Activated CD8-positive, alpha-beta memory T cell treated with anti-CD3 and anti-CD28 coated beads for 36 hours (primary cell): ENCODE measurements around the gene ZMYND8. TPM values are rescaled to one million over a fixed set of nuclear protein-coding genes. Genes with fewer than 3 reads are reported as not detected.
"Not testable (repeated sequence)": the region's sequence is repeated elsewhere in the genome, so short reads cannot be mapped to it uniquely, and the experiment has no call there.

Experiments
- CTCF ChIA-PET: fragments of 350-600 bp; sonication (Branson Sonifier 250); formaldehyde crosslinking; loops from one replicate; lab custom pipeline; 2021; ENCODE audit warnings: antibody characterized with exemption; lab: Charles Lee
- POLR2A ChIA-PET: fragments of 350-600 bp; sonication (Branson Sonifier 250); formaldehyde crosslinking; loops from one replicate; lab custom pipeline; 2021; ENCODE audit warnings: antibody characterized with exemption; lab: Charles Lee
- total RNA-seq, 2 experiments: library from RNA; stranded (reverse); gene quantifications; one replicate each; pipeline ENCODE4 v1.2.3, GENCODE V29; 2021

Gene ZMYND8
- total RNA-seq, 2 experiments from 2014 or later: 28.7 to 29.1 TPM

GRCh38 chr20:47269309-47270165, 87.0 kb downstream of the ZMYND8 start:
- CTCF ChIA-PET: interaction anchor here (1.0 to 8.5 kb wide), 2 partner anchors 113 to 351 kb away, joined by 6 to 213 read pairs; no protein-coding TSS in a partner anchor
- POLR2A ChIA-PET: interaction anchor here (0.7 to 1.5 kb wide), 2 partner anchors 114 to 390 kb away, joined by 3 to 11 read pairs; no protein-coding TSS in a partner anchor

DNA sequence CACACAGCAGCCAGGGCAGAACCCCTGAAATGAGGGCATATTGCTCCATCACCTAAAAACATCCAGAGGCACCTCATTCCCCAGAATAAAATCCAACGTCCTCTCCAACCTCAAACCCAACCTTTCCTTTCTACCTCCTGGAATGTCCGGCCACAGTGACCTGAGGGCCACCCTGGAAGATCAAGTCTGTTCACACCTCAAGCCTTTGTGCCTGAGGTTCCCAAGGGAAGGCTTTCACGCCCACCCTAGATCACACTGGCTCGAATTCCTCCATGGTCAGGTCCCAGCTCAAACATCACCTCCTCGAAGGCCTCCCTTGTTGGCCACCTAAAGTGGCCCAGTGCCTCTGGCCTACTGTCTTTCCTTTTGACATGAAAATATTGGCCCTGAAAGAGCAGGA, 88.9 kb downstream of the ZMYND8 start:
- ChIA-PET CTCF (interaction anchor here (1.1 kb wide), 1 partner anchor 116 kb away, joined by 3 read pairs; no protein-coding TSS in a partner anchor), POLR2A (no interaction called here)

DNA sequence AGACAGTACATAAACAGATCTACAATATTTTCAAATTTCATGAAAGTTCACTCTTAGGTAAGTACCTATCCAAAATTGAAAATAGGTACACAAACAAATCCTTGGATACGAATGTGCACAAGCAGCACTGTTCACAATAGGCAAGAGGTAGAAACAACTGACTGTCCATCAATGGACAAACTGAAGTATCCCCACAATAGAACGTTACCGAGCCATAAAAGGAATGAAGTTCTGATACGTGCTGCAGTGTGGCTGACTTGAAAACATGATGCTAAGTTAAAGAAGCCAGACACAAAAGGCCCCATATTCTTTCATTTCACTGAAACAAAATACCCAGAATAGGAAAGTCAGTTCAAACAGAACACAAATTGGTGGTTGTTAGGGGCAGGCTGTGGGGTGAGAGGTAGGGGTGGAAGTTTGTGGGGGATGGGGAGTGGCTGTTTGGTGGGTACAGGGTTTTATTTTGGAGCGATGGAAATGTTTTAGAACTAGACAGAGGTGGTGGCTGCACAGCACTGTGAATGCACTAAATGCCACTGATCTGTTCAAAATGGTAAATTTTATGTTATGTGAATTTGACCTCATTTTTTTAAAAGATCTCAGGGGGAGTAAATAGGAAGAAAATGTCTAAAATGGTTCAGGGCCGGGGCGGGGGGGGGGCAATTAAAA, 89.5 kb downstream of the ZMYND8 start:
- POLR2A ChIA-PET: no interaction called here
- CTCF ChIA-PET: interaction anchor here (0.7 to 1.1 kb wide), 2 partner anchors 44 to 117 kb away, joined by 3 read pairs; no protein-coding TSS in a partner anchor

DNA sequence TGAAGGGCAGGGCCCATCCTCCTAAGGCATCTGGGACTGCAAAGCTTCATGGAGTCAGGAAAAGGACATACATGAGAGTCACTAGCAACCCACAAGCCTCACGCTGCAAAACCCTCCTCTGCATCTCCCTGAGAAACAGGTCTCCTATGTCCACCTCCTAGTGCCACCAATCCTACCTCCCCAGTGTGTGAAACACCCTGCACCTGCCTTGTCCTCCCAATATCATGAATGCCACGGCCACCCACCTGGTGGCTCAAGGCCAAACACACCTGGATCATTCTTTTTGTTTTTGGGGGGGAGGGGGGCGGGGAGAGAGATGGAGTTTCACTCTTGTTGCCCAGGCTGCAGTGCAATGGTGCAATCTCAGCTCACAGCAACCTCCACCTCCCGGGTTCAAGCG, 90.5 kb downstream of the ZMYND8 start:
- CTCF ChIA-PET: interaction anchor here (0.7 kb wide), 1 partner anchor 43 kb away, joined by 3 read pairs; no protein-coding TSS in a partner anchor
- POLR2A ChIA-PET: no interaction called here

- POLR2A ChIA-PET: no interaction called here
- CTCF ChIA-PET: no interaction called here
Measured at GRCh38 chr20:47265214-47265613, 91.3 kb downstream of the ZMYND8 start.

DNA sequence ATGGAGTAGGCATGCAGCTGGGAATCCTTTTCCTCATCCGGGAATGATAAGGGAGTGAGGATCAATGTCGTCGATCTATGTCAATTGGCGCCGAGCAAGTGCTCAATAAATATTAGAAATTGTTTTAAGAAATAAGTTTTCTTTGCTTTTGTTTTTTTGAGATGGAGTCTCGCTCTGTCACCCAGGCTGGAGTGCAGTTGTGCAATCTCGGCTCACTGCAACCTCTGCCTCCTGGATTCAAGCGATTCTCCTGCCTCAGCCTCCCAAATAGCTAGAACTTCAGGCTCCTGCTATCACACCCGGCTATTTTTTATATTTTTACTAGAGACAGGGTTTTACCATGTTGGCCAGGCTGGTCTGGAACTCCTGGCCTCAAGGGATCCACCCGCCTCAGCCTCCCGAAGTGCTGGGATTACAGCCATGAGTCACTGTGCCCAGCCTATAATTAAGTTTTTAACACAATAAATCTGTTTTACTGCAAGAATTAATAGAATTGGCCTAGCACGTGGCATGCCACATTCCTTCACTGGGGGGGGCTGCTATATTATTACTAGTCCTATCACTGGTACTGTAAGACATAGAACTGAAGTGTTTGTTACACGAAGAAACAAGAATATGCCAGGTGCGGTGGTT, 92.2 kb downstream of the ZMYND8 start:
- CTCF ChIA-PET: interaction anchor here (1.3 kb wide), 1 partner anchor 9 kb away, joined by 5 read pairs; no protein-coding TSS in a partner anchor
- POLR2A ChIA-PET: not testable (repeated sequence)

GRCh38 chr20:47263465-47264084, 92.9 kb downstream of the ZMYND8 start:
- ChIA-PET POLR2A (interaction anchor here (0.7 kb wide), 1 partner anchor 70 kb away, joined by 3 read pairs; no protein-coding TSS in a partner anchor), CTCF (interaction anchor here (1.3 to 2.3 kb wide), 2 partner anchors 10 to 120 kb away, joined by 5 to 14 read pairs; no protein-coding TSS in a partner anchor)

- POLR2A ChIA-PET: interaction anchor here (0.7 kb wide), 1 partner anchor 71 kb away, joined by 3 read pairs; no protein-coding TSS in a partner anchor
- CTCF ChIA-PET: interaction anchor here (2.3 kb wide), 1 partner anchor 121 kb away, joined by 14 read pairs; no protein-coding TSS in a partner anchor
Measured at GRCh38 chr20:47263080-47263464, 93.4 kb downstream of the ZMYND8 start.

GRCh38 chr20:47262365-47263013, 94.0 kb downstream of the ZMYND8 start:
- ChIA-PET POLR2A (no interaction called here), CTCF (interaction anchor here (2.3 kb wide), 1 partner anchor 121 kb away, joined by 14 read pairs; no protein-coding TSS in a partner anchor)

DNA sequence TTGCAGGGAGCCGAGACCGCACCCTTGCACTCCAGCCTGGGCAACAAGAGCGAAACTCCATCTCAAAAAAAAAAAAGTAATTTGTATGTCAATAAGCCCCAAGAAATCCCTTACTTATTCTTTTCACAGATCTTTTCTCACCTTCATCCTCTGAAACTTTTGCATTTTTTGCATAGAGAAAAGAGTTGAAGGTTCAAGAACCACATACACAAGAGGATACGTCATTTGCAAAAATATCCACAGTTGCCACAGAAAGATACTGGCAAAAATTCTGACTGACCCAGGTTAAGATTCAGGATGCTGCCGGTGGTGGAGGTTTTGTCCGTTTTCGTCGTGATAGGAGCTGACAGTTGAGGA, 94.5 kb downstream of the ZMYND8 start:
- CTCF ChIA-PET: interaction anchor here (2.3 kb wide), 1 partner anchor 122 kb away, joined by 14 read pairs; no protein-coding TSS in a partner anchor
- POLR2A ChIA-PET: no interaction called here

DNA sequence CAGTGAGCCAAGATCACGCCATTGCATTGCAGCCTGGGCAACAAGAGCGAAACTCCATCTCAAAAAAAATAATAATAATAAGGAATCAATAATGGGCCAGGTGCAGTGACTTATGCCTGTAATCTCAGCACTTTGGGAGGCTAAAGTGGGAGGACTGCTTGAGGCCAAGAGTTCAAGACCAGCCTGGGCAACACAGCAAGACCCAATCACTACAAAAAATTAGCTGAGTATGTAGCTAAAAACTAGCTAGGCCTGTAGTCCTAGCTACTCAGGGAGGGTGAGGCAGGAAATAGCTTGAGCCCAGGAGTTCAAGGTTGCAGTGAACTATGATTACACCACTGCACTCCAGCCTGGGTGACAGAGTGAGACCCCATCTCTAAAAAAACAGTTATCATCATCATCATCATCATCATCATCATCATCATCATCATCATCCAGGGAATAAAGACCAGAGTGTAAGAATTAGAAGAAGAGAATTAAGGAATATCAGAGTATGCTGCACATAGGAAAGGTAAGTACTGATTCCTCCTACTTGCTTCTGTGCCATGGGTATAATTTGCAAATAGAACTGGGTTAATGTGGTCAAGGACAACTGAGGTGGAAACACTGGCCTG, 95.2 kb downstream of the ZMYND8 start:
- CTCF ChIA-PET, POLR2A ChIA-PET: not testable (repeated sequence)

DNA sequence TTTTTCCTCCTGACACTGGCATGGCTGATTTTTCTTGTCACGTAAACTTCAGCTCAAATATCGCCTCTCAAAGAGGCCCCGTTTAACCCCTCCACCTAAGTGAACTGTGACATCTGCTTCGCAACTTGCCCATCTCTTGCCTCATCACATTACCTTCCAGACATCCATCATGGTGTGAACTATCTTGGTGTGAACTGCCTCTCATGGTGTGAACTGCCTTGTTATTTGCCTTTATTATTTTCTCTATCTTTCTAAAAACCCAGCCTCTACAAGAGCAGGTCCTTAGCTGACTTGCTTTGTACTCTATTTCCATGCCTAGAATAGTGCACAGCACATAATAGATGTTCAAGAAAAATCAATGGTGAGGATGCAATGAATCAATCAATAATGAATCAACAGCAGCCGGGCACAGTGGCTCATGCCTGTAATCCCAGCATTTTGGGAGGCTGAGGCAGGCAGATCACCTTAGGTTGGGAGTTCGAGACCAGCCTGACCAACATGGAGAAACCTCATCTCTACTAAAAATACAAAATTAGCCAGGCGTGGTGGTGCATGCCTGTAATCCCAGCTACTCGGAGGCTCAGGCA, 95.9 kb downstream of the ZMYND8 start:
- POLR2A ChIA-PET, CTCF ChIA-PET: not testable (repeated sequence)

- POLR2A ChIA-PET: no interaction called here
- CTCF ChIA-PET: interaction anchor here (1.5 to 2.4 kb wide), 3 partner anchors 18 to 125 kb away, joined by 3 to 7 read pairs (median 3); no protein-coding TSS in a partner anchor
Measured at GRCh38 chr20:47258745-47259695, 97.5 kb downstream of the ZMYND8 start.

GRCh38 chr20:47257771-47258170, 98.7 kb downstream of the ZMYND8 start:
- CTCF ChIA-PET: interaction anchor here (1.5 to 2.4 kb wide), 3 partner anchors 17 to 127 kb away, joined by 3 to 7 read pairs (median 3); no protein-coding TSS in a partner anchor
- POLR2A ChIA-PET: no interaction called here

DNA sequence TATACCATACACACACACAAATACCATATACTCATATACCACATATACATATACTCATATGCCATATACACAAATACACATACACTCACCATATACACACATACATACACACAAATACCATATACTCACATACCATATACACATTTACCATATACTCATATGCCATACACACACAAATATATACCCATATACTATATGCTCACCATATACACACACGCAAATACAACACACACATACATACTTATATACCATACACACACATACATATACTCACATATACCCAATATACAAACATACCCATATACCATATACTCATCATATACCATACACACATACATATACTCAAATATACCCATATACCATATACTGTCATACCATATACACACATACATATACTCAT, 99.2 kb downstream of the ZMYND8 start:
- CTCF ChIA-PET: no interaction called here
- POLR2A ChIA-PET: no interaction called here

GRCh38 chr20:47256668-47257236, 99.7 kb downstream of the ZMYND8 start:
- CTCF ChIA-PET: no interaction called here

More at GRCh38 chr20:47256668-47257236, 99.7 kb downstream of the ZMYND8 start:
- POLR2A ChIA-PET: no interaction called here
